GM19025 (cell line): Measurements from ENCODE around the gene PRKAG3.
"Not testable (repeated sequence)": the region's sequence is repeated elsewhere in the genome, so short reads cannot be mapped to it uniquely, and the experiment has no call there.

Experiments
- ATAC-seq: cut with Tn5 transposase; IDR thresholded peaks from one replicate; pipeline ENCODE4 v1.9.1; 2021; ENCODE audit warnings: mild to moderate bottlenecking, low read depth, moderate library complexity; ENCODE audit not compliant: unreplicated experiment

The PRKAG3 gene

GRCh38 chr2:218788529-218789255 is 42.9 kb downstream of the PRKAG3 start:
- ATAC-seq, result no peak

GRCh38 chr2:218786133-218786532 is 45.5 kb downstream of the PRKAG3 start:
- no peak for ATAC-seq

GRCh38 chr2:218785103-218785502 is 46.5 kb downstream of the PRKAG3 start:
- ATAC-seq, result no peak

- no peak for ATAC-seq
Observed at GRCh38 chr2:218783688-218784087, 47.9 kb downstream of the PRKAG3 start.

DNA sequence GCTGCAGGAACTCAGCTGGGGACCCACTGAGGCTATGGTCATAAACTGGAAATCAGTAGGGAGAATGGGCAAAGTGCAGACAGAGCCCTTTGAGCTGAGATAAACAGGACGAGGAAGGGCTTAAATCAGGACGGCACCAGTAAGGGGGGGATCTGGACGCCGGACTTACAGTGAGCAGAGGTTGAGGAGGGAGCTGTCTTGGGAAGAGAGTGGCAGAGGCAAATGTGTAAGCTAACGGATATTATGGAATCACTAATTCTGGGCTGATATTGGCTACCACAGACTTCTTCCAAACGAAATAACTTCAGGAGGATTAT is 49.1 kb downstream of the PRKAG3 start:
- no peak for ATAC-seq

DNA sequence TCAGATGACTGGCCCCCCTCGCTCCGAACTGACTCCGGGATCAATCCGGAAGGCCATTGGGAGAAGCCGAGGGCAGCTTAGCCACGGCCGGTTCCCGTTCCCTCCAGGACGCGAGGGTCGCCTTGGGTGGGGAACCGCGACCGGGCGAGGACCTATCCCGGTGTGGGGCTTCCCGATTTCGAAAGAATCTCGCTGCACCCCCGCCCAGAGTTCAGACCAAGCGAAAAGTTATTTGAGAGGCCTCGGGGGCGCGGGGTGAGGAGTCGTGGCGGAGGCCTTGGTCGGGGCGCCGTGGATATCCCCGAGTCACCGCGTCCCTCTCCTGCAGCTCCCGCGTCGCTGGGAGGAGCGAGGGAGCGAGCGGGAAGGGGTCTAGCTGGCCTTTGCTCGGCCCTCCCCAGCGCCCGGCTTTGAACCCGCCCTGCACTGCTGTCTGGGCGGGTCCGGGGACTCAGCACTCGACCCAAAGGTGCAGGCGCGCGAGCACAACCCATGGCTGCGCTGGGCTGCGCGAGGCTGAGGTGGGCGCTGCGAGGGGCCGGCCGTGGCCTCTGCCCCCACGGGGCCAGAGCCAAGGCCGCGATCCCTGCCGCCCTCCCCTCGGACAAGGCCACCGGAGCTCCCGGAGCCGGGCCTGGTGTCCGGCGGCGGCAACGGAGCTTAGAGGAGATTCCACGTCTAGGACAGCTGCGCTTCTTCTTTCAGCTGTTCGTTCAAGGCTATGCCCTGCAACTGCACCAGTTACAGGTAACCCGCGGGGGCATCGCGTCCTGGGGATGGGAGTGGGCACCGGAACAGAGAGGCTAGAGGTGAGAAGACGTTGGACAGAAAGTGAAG is 49.7 kb downstream of the PRKAG3 start, which contains the start of gene CYP27A1:
TSS of gene CYP27A1 (plus strand) at position 457 of the 837 bp plus-strand sequence. CDS start at position 493, 36 bp downstream.
- no peak for ATAC-seq

DNA sequence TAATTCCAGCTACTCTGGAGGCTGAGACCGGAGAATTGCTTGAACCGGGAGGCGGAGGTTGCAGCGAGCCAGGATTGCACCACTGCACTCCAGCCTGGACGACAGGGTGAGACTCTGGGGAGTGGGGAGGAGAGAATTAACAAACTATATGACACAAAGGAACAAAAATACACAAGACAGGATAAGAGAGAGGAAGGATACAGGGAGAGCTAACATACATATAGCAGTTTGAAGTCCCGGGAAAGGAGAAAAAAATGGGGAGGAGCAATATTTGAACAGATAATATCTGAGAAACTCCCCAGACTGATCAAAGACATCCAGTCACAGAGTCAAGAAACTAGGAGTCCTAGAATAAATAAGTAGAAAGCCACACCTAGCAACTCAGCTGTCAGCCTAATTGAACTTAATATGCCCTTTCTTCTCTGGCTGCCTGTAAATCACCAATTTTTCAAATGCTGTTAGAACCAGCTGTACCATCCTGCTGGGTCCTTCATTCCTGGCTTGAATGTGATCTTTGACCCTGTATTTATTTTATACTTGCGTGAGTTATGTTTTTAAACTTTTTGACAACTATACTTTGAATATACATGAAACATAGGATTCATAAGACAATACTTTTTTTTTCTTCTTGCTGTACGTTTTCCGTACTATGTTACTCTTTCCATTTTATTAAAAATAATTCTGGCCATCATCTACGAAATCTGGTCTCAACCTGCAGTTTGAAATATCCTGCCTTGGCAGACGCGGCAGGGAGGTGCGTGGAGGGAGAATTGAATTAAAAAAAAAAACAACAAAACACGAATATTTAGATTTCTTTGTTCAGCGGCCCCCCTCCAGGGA is 50.5 kb downstream of the PRKAG3 start:
- no peak for ATAC-seq

- no peak for ATAC-seq
Observed at GRCh38 chr2:218780046-218780445, 51.6 kb downstream of the PRKAG3 start.

- ATAC-seq, result no peak
Observed at GRCh38 chr2:218777276-218777990, 54.2 kb downstream of the PRKAG3 start.

DNA sequence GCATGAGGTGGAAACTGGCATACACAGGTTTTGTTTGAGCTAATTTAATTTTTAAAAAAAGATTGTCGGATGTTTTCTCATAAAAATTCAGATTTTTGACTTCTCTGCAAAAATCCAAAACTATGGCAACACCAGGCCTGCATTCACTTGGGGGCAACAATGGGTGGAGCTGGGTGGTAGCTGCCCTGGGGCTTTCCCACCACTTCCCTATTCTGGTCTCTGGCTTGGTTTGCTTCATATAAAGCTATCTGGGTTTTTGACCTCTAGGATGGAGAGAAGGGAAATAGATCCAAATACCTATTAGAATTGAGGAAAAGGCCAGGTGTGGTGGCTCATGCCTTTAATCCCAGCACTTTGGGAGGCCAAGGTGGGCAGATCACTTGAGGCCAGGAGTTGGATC is 55.1 kb downstream of the PRKAG3 start:
- no peak for ATAC-seq

DNA sequence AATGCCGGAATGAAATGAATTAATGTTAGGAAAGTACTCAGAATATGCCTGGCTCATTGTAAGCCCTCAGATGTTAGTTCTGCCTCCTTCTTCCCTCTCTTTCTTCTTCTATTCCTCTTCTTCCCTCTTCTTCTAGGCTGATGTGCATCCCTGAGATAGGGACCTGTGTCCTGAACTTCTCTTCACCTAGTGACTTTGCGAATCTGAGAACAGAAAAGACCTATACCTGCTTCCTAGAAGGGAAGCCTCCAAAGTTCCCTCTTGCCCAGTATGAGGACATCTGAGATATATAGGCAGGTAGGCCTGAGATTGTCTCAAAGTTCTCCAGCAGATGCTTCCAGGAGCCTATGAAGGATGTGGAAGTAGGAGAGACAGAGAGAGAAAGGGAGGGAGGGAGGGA is 57.7 kb downstream of the PRKAG3 start:
- no peak for ATAC-seq

DNA sequence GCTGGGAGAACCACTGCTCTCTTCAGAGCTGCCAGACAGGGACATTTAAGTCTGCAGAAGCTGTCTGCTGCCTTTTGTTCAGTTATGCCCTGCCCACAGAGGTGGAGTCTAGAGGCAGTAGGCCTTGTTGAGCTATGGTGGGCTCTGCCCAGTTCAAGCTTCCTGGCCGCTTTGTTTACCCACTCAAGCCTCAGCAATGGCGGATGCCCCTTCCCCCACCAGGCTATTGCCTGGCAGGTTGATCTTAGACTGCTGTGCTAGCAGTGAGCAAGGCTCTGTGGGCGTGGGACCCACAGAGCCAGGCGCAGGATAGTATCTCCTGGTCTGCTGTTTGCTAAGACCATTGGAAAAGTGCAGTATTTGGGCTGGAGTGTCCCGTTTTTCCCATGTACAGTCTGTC is 58.8 kb downstream of the PRKAG3 start:
- not testable (repeated sequence) for ATAC-seq
